DMS114 treated with DMSO at 0.1 percent for 48 hours (cell line): ENCODE measurements around the gene PYCR2.
"Not testable (repeated sequence)": the region's sequence is repeated elsewhere in the genome, so short reads cannot be mapped to it uniquely, and the experiment has no call there.

Experiments
- DNase-seq: peaks from one replicate; lab custom pipeline; 2025; ENCODE audit not compliant: unreplicated experiment; lab: John Stamatoyannopoulos, UW

PYCR2 gene

GRCh38 chr1:225892307-225892706, 31.7 kb downstream of the PYCR2 start:
- no peak for DNase-seq

DNA sequence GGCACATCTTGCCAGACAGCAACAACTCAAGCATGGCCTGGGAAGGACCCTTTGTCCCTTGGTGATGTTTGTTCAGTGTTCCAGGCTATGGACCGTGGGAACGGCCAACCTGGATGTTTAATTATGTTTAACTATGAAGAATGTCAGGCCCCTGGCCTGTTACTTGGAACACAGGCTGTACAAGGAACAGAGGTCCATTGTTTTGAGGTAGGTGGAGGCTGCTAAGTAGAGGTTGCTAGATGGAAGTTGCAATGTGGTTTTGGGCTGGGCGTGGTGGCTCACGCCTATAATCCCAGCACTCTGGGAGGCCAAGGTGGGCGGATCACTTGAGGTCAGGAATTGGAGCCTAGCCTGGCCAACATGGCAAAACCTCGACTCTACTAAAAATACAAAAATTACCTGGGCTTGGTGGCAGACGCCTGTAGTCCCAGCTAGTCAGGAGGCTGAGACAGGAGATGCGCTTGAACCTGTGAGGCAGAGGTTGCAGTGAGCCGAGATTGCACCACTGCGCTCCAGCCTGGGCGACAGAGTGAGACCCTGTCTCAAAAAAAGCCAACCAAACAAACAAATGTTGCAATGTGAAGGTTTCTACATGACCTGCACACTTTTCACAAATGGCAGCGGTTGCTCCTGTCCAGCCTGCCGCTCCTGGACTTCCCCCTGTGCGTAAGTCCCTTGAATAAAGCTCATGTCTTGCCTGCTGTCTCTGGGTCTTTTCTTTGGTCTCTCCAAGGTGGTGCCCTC, 32.6 kb downstream of the PYCR2 start:
- DNase-seq, result no peak

GRCh38 chr1:225890346-225891228, 33.5 kb downstream of the PYCR2 start:
- DNase-seq, result no peak

DNA sequence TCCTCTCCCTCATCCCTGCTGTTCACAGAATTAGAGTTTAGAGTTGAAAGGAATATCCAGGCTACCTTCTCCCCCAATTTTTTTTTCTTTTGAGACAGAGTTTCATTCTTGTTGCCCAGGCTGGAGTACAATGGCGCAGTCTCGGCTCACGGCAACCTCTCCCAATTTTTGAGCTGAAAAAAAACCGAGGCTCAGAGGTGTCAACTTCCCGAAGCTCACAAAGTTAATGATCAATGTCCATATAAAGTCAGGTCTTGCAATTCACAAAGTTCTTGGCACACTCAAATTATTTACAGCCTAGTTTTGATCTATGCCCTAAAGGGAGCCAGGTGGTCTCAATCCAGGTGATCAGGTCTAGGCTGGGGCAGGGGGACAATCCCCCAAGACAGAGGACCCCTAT, 34.3 kb downstream of the PYCR2 start:
- no peak for DNase-seq

GRCh38 chr1:225888898-225889601, 35.0 kb downstream of the PYCR2 start, which contains the start of gene LEFTY1:
TSS of gene LEFTY1 (minus strand) at chr1:225889146. CDS start at chr1:225889066, 80 bp downstream.
- DNase-seq, result no peak

DNA sequence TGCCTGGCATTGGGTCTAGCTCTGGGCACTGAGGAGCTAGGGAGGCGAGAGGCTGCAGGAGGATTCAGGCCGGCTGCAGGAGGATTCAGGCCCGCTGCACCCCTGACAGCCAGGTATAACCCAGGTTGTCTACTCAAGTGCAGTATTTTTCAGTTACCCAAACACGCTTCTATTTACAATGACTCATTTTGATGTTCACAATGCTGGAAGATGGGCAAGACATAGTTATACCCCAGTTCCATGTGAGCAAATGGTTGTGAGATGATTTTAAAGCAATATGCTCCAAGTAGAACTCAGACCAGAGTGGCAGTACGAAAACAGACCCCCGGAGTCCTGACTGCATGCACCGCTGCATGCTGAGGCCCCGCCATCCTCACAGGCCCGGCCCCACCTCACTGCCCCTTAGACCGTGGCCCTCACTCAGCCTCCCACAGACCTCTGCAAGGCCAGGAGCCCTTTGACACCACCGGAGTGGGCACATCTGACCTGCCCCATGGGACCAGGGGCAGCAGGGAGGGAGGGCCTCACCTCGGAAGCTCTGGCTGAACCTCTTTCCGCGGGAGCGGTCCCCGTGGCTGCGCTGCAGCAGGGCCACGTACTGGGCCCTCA, 35.7 kb downstream of the PYCR2 start:
- no peak for DNase-seq

GRCh38 chr1:225887554-225888288, 36.3 kb downstream of the PYCR2 start:
- not testable (repeated sequence) for DNase-seq

DNA sequence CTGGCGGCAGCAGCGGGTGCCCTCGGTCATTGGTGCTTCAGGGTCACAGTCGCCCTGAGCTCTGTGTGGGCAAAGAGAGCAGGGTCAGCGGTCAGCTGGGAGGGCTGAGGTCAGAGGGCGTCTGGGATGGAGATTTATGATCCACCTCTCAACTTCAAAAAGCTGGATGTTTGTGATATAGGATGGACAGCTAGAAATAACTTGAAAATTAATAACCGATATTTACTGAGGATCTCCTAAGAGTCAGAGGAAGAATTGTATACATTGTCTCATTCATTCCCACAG, 37.1 kb downstream of the PYCR2 start:
- DNase-seq, result no peak

- DNase-seq, result no peak
Observed at GRCh38 chr1:225886159-225887029, 37.7 kb downstream of the PYCR2 start.

DNA sequence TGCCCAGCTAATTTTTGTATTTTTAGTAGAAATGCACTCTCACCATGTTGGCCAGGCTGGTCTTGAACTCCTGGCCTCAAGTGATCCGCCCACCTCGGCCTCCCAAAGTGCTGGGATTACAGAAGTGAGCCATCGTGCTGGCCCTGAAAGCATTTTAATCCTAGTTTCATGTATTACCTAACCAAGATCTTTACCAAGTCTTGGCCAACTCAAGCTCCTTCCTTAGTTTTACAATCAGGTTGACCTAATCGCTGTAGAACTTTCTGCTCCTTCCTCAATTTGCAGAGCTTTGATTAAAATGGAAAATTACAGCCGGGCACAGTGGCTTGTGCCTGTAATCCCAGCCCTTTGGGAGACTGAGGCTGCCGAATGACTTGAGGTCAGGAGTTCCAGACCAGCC, 38.7 kb downstream of the PYCR2 start:
- DNase-seq, result no peak

DNA sequence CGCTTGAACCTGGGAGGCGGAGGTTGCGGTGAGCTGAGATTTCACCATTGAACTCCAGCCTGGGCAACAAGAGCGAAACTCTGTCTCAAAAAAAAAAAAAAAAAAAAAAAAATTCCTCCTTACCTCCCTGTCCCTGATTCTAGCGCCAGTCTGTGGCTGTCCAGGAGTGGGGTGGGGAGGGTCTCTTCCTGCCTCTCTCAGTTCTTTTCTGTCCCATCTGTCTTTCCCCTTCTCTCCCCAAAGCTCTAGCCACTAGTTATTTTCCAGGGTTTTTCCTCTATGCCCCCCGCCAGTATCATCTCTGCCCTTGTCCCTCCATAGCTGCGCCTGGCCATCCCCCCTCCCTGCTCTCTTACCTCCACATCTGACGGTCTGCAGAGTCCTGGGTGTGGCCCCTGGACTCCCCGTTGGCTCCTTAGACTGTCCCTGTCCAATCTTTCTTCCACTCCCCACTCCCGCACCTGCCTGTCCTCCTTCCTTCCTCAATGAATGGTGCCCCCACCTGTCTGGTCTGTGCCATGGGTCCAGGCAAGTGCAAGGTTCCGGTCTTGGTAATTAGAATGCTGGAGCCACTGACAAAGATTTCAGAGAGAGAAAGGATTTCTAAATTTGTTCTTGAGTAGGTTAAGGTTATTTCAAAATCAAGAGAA, 40.3 kb downstream of the PYCR2 start:
- no peak for DNase-seq

DNA sequence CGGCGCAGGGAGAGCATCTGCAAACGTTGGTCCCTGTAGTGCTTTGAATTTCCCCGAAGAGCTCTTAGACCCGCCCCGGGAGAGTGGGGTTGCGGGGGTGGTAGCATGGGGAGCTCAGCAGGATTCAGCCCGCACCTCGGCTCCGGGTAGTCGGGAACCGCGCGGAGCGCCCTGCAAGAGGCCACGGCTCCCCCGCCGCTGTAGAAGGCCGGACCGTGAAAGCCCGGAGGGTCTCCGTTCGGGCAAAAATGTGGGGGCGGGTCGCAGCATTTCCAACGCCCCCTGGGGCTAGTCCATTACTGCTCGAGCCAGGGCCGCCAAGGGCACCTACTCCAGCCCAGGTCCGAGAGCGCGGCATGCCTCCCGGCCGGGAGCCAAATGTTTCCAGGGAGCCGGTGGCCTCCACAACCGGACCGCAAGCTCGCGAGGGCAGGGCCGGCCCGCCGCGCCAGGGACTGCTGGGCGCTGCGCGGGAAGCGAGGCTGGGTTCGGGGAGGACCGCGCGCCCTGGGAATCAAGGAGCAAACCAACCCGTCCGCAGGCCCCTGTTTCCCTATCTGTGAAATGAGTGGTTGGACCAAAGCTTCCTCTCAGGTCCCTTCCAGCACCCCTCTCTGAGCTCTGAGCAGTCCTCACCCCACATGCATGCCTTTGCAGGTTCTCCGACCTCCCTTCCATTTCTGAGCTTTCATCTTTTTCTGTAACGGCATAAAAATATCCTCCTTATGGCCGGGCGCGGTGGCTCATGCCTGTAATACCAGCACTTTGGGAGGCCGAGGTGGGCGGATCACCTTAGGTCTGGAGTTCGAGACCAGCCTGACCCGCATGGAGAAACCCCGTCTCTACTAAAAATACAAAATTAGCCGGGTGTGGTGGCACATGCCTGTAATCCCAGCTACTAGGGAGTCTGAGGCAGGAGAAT, 41.1 kb downstream of the PYCR2 start:
- DNase-seq, result peak; percentile 14

DNA sequence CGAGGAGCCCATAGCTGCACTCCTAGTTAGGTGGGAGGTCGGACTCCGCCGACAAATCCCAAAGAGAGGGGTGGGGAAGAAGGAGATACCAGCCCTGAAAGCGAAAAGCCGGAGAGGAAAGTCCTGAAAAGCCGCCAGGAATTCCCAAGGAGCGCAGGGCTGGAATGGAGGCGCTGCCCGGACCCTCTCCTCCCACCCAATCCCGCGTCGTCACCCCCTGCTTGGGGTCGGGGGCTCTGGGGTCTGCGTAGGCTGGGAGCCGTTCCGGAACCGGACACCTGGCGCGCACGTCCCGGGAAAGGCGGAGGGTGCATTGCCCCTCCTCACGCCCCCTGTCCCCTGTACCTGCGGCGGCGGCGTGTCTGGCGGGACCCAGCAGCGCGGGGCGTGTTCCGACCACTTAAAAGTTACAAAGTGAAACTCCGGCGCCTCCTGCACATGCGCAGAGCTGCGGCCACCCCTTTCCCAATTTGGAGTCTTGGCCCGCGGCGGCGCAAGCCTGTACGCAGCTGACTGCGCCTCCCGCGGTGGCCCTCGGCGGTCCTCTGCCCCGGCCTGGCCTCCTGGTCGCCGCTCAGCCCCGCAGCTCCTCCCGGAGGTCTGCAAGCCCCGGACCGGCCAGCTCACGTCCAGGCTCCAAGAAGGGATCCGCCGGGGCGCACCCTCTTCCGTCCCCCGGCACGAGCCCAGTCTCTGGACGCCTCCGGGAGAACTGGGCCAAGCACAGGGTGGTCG, 41.9 kb downstream of the PYCR2 start, which contains the start of gene TMEM63A:
TSS of gene TMEM63A (minus strand) at position 422 of the 735 bp plus-strand sequence. CDS start 4,800 bp downstream, outside the sequence.
- peak; percentile 75 for DNase-seq

DNA sequence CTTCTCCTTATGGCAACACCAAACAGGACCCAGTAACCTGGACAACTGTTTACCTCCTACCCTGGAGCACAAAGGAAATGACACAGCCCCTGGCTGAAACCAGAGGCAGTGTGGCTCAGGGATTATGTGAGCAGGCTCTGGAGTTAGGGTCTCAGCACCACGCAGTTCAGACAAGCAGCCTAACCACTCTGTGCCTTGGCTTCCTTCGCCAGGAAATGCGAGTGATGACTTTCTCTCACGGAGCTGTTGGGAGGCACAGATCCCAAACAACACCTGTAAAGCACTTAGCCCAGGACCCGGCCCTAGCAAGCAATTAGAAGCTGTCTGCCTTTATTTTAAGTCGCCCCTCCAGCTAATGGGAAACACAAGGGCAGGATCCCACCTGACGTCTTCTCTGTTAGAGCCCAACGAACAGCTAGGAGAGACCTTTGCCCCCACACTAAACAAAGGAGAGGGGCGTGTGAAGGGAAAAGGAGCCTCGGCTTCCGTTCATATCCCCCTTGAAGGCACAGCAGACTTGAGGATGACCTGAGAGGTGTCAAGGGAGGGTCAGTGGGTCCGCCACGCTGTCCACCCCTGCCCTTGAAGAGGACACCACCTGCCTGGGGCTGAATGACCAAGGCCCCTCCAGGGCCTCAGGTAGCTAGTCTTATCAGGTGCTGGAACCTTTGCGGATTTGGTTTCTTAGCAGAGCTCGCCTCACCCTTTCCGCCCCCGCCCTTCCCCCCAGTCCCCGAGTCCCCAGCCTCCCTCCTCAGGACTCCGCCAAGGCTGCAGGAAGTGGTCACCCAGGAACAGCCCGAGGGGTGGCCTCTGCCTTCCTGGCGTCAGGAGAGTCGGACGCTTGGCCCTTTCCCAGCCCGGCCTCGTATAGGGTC, 42.7 kb downstream of the PYCR2 start:
- DNase-seq, result no peak

DNA sequence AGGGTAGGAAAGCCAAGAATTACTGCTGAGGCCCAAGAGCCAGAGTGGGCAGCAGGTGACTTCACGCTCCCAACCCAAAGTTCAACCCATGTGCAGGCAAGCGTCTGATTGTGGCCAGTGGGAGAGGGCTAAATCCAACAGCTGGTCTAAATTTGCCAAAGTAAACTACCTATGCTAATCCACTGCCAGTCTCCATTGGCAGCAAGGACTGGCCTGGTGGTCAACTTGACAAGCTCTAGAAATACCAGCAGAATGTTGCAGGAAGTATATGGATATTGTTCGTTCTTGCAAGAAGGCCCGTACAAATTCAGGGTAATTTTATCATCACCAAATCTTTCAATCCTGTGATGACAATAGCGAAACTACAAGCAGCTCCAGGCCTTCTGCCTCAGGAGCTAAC, 43.4 kb downstream of the PYCR2 start:
- no peak for DNase-seq

GRCh38 chr1:225880222-225880588, 43.8 kb downstream of the PYCR2 start:
- DNase-seq, result no peak
